PC-3 (cell line): ENCODE data around the gene SLC16A8.

ENCODE experiments used
- CTCF ChIP-seq: fragments of 300-600 bp; sonication (generic); conservative IDR thresholded peaks from 2 replicates; pipeline ENCODE4 v1.5.1; 2017; ENCODE audit warnings: antibody characterized with exemption, low read depth, mild to moderate bottlenecking, low read length
- EZH2 ChIP-seq: fragments of 300-600 bp; sonication (generic); IDR thresholded peaks from one replicate; pipeline ENCODE4 v1.6.1; 2017; ENCODE audit warnings: antibody characterized with exemption, mild to moderate bottlenecking, low read length; ENCODE audit not compliant: unreplicated experiment
- EZH2phosphoT487 ChIP-seq: fragments of 300-600 bp; sonication (generic); IDR thresholded peaks from 2 replicates; pipeline ENCODE4 v1.6.1; 2018; ENCODE audit warnings: mild to moderate bottlenecking, antibody characterized with exemption, low read length, borderline replicate concordance

GRCh38 chr22:38034884-38035529, 49.0 kb downstream of the SLC16A8 start:
- TF ChIP-seq CTCF: no peak
- TF ChIP-seq EZH2: no peak
- TF ChIP-seq EZH2phosphoT487: no peak
